ENCODE results near the gene GPX1. TPM values are rescaled to one million over a fixed set of nuclear protein-coding genes. Genes with fewer than 3 reads are reported as not detected.

The GPX1 gene
- total RNA-seq, 1 experiment from 2014 or later: 128 TPM

DNA sequence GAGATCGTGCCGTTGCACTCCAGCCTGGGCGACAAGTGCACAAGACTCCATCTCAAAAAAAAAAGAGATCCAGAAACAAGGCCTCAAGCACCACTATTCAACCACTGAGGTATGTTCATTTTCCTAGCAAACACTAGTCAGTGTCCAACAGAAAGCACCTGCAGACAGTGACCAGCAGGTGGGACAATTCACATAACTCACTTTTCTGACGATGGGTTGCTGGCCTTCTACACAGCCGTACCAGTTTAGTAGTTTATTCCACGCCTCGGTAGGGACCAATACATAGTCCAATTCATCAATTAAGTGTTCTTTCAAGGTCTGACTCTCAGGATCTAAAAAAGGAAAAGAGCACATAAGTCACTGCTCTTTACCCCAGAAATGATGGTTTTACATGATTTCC is 30.7 kb downstream of the GPX1 start:
- peaks cover 16% of the 10 kb centered on the region for H3K36me3 ChIP-seq (ENCODE audit: insufficient read depth, low read length, poor library complexity, severe bottlenecking)
- BruUV-seq (replicated peaks): no TSS peak
- TF ChIP-seq, protein P1, sequence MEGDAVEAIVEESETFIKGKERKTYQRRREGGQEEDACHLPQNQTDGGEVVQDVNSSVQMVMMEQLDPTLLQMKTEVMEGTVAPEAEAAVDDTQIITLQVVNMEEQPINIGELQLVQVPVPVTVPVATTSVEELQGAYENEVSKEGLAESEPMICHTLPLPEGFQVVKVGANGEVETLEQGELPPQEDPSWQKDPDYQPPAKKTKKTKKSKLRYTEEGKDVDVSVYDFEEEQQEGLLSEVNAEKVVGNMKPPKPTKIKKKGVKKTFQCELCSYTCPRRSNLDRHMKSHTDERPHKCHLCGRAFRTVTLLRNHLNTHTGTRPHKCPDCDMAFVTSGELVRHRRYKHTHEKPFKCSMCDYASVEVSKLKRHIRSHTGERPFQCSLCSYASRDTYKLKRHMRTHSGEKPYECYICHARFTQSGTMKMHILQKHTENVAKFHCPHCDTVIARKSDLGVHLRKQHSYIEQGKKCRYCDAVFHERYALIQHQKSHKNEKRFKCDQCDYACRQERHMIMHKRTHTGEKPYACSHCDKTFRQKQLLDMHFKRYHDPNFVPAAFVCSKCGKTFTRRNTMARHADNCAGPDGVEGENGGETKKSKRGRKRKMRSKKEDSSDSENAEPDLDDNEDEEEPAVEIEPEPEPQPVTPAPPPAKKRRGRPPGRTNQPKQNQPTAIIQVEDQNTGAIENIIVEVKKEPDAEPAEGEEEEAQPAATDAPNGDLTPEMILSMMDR (conservative IDR thresholded peaks at IDR 0.05; ENCODE audit: low read depth, low read length): no peak
- TF ChIP-seq EZH2 (IDR thresholded peaks at IDR 0.05; ENCODE audit: borderline replicate concordance, low read depth, low read length, poor library complexity, severe bottlenecking): no peak
- no peaks in the 10 kb centered on the region for H3K4me1 ChIP-seq (ENCODE audit: insufficient read depth, low read length, poor library complexity, severe bottlenecking)
- no peak overlapping the region for H3K4me3 ChIP-seq (ENCODE audit: low read depth, low read length, poor library complexity, severe bottlenecking)
- DNase-seq (ENCODE audit: low spot score): no peak
- H3K27me3 ChIP-seq (replicated peaks; ENCODE audit: insufficient read depth, low read depth, low read length, poor library complexity): no peaks in the 10 kb centered on the region
- intact Hi-C loops (cut with micrococcal nuclease; ENCODE audit: unreplicated experiment): no loop called here
- no peak overlapping the region for H3K27ac ChIP-seq (ENCODE audit: low read depth, low read length, poor library complexity, severe bottlenecking)
- ChIA-PET CTCF (no interaction called here), POLR2A (ENCODE audit: low non-redundant PET) (no interaction called here)
- H3K9me3 ChIP-seq (ENCODE audit: low read depth, low read length, poor library complexity, severe bottlenecking): no peaks in the 10 kb centered on the region

DNA sequence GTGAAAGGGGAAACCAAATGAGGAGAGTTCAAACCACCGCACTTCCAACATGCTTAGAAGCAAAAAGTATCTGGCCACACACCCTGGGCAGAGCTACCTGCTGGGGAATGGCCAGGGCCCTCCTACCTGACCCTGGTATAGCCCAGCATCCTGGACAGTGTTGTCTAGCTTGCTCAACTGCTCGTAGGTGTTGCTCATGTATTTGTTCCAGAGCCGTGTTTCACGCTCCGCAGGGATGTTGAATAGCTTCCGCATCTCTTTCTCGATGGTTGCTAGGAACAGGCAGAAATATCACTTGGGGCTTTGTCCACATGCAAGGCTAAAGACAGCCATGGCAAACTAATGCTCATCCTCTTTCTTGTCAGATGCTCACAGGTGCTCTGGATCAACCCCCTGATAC is 33.4 kb downstream of the GPX1 start:
- no TSS peak for BruUV-seq (replicated peaks)
- no peak for DNase-seq (ENCODE audit: low spot score)
- CTCF ChIA-PET: interaction anchor here (1.1 kb wide), 1 partner anchor 124 kb away, joined by 6 read pairs; no protein-coding TSS in a partner anchor

DNA sequence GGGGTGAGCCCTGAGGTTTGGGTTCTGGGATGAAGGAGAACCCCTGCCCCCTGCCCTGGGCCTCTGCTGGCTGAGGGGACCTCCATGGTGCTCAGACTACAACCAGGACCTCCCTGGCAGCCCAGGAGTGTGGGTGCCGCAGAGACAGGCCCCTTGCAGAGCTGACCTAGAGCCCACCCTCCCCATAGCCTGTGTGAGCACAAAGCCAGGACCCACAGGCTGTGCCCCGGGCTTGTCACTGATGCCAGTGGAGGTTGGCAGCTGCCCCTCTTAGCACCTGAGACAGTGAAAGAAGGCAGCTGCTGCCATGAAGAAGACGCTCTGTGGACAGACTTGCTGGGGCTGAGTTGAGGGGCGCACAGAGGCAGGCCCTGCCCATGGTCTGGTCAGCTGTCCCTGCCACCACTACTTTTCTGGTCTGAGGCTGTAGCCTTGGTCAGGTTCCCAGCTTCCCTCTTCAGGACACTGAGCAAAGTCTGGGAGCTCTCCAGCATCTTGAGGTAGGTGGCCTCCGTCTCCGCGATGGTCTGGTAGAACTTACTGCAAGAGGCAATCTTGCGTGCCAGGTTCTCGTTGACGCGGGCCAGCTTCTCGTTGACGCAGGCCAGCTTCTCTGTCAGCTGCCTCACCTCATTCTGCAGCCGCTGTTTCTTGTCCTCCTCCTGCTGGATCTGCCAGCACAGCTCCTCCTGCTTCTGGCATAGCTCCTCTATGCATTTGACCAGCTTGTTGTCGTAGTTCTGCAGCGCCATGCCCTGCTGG is 41.3 kb downstream of the GPX1 start:
- intact Hi-C loops (cut with micrococcal nuclease; ENCODE audit: unreplicated experiment): no loop called here
- TF ChIP-seq, protein P1 (conservative IDR thresholded peaks at IDR 0.05; ENCODE audit: low read depth, low read length): no peak
- TF ChIP-seq EZH2 (IDR thresholded peaks at IDR 0.05; ENCODE audit: borderline replicate concordance, low read depth, low read length, poor library complexity, severe bottlenecking): no peak
- ChIA-PET CTCF (no interaction called here), POLR2A (ENCODE audit: low non-redundant PET) (no interaction called here)
- Histone ChIP-seq H3K9me3 (ENCODE audit: low read depth, low read length, poor library complexity, severe bottlenecking) (no peaks in the 10 kb centered on the region), H3K4me1 (ENCODE audit: insufficient read depth, low read length, poor library complexity, severe bottlenecking) (no peaks in the 10 kb centered on the region), H3K4me3 (ENCODE audit: low read depth, low read length, poor library complexity, severe bottlenecking) (no peak overlapping the region), H3K27ac (ENCODE audit: low read depth, low read length, poor library complexity, severe bottlenecking) (no peak overlapping the region), H3K27me3 (replicated peaks; ENCODE audit: insufficient read depth, low read depth, low read length, poor library complexity) (no peaks in the 10 kb centered on the region), H3K36me3 (ENCODE audit: insufficient read depth, low read length, poor library complexity, severe bottlenecking) (peaks cover 4% of the 10 kb centered on the region)
- DNase-seq (ENCODE audit: low spot score): no peak
- no TSS peak for BruUV-seq (replicated peaks)

More for the DNA sequence above, 33.4 kb downstream of the GPX1 start:
- H3K9me3 ChIP-seq (ENCODE audit: low read depth, low read length, poor library complexity, severe bottlenecking): no peaks in the 10 kb centered on the region
- no peak for TF ChIP-seq EZH2 (IDR thresholded peaks at IDR 0.05; ENCODE audit: borderline replicate concordance, low read depth, low read length, poor library complexity, severe bottlenecking)
- TF ChIP-seq, protein P1 (conservative IDR thresholded peaks at IDR 0.05; ENCODE audit: low read depth, low read length): no peak
- H3K4me1 ChIP-seq (ENCODE audit: insufficient read depth, low read length, poor library complexity, severe bottlenecking): no peaks in the 10 kb centered on the region
- no peak overlapping the region for H3K27ac ChIP-seq (ENCODE audit: low read depth, low read length, poor library complexity, severe bottlenecking)
- H3K27me3 ChIP-seq (replicated peaks; ENCODE audit: insufficient read depth, low read depth, low read length, poor library complexity): no peaks in the 10 kb centered on the region
- POLR2A ChIA-PET (ENCODE audit: low non-redundant PET): no interaction called here
- peaks cover 19% of the 10 kb centered on the region for H3K36me3 ChIP-seq (ENCODE audit: insufficient read depth, low read length, poor library complexity, severe bottlenecking)
- intact Hi-C loops (cut with micrococcal nuclease; ENCODE audit: unreplicated experiment): no loop called here
- no peak overlapping the region for H3K4me3 ChIP-seq (ENCODE audit: low read depth, low read length, poor library complexity, severe bottlenecking)
